HepG2 (cell line): ENCODE measurements around the gene TSGA10IP. TPM values are rescaled to one million over a fixed set of nuclear protein-coding genes. Genes with fewer than 3 reads are reported as not detected.

Experiments
- ATAD3A ChIP-seq: sonication (generic); formaldehyde crosslinking; IDR thresholded peaks from 2 replicates; pipeline ENCODE4 v1.4.0; 2020; ENCODE audit warnings: missing genetic modification reagents
- CBFB ChIP-seq: sonication (generic); formaldehyde crosslinking; IDR thresholded peaks from 2 replicates; pipeline ENCODE4 v1.4.0; 2020; ENCODE audit warnings: missing genetic modification reagents
- CEBPG ChIP-seq: IDR thresholded peaks from 2 replicates; pipeline ENCODE4 v1.6.1; 2016
- FOXA3 ChIP-seq: IDR thresholded peaks from 2 replicates; pipeline ENCODE4 v1.6.1; 2016; ENCODE audit warnings: missing genetic modification reagents, missing compliant biosample characterization
- IKZF4 ChIP-seq: sonication (generic); formaldehyde crosslinking; IDR thresholded peaks from 2 replicates; pipeline ENCODE4 v1.5.1; 2020; ENCODE audit warnings: borderline replicate concordance, mild to moderate bottlenecking, low read depth, missing genetic modification reagents; ENCODE audit errors: not compliant biosample characterization
- MBD4 ChIP-seq: IDR thresholded peaks from 2 replicates; pipeline ENCODE4 v1.6.1; 2012; ENCODE audit warnings: low read length, inconsistent platforms, borderline replicate concordance
- MLLT10 ChIP-seq: sonication (generic); formaldehyde crosslinking; IDR thresholded peaks from 2 replicates; pipeline ENCODE4 v1.4.0; 2020; ENCODE audit warnings: missing genetic modification reagents
- NCOR1 ChIP-seq: fragments of 200-600 bp; sonication (generic); IDR thresholded peaks from 2 replicates; pipeline ENCODE4 v1.7.0; 2017; ENCODE audit warnings: antibody characterized with exemption, low read length, borderline replicate concordance
- PHF8 ChIP-seq: sonication (generic); formaldehyde crosslinking; IDR thresholded peaks from 2 replicates; pipeline ENCODE4 v1.5.0; 2020; ENCODE audit warnings: missing genetic modification reagents
- SCMH1 ChIP-seq: sonication (generic); formaldehyde crosslinking; IDR thresholded peaks from 2 replicates; pipeline ENCODE4 v1.9.0; 2021; ENCODE audit warnings: missing genetic modification reagents, mild to moderate bottlenecking, borderline replicate concordance
- SP5 ChIP-seq: IDR thresholded peaks from 2 replicates; pipeline ENCODE4 v1.6.1; 2016; ENCODE audit warnings: low read depth, borderline replicate concordance
- TAF15 ChIP-seq: fragments of 200-400 bp; formaldehyde crosslinking; IDR thresholded peaks from one replicate; pipeline ENCODE4 v1.6.1; 2018; ENCODE audit warnings: mild to moderate bottlenecking, low read depth, low read length; ENCODE audit not compliant: poor library complexity, severe bottlenecking
- TCF7 ChIP-seq: sonication (generic); IDR thresholded peaks from 2 replicates; pipeline ENCODE4 v1.6.1; 2016; ENCODE audit warnings: antibody characterized with exemption, low read depth
- ZC3H13 ChIP-seq: sonication (generic); formaldehyde crosslinking; IDR thresholded peaks from 2 replicates; pipeline ENCODE4 v1.8.1; 2023; ENCODE audit warnings: mild to moderate bottlenecking, missing genetic modification reagents, moderate library complexity
- ZKSCAN5 ChIP-seq: sonication (generic); formaldehyde crosslinking; IDR thresholded peaks from 2 replicates; pipeline ENCODE4 v1.5.1; 2020; ENCODE audit warnings: mild to moderate bottlenecking, missing genetic modification reagents
- ZMAT5 ChIP-seq: sonication (generic); formaldehyde crosslinking; IDR thresholded peaks from 2 replicates; pipeline ENCODE4 v1.5.0; 2020; ENCODE audit warnings: mild to moderate bottlenecking, low read depth, missing genetic modification reagents, borderline replicate concordance
- ZNF276 ChIP-seq: sonication (generic); formaldehyde crosslinking; IDR thresholded peaks from 2 replicates; pipeline ENCODE4 v1.4.0; 2020; ENCODE audit warnings: mild to moderate bottlenecking, low read depth, missing genetic modification reagents
- ZNF546 ChIP-seq: sonication (generic); formaldehyde crosslinking; conservative IDR thresholded peaks from 2 replicates; pipeline ENCODE4 v1.8.1; 2023; ENCODE audit warnings: mild to moderate bottlenecking, missing genetic modification reagents
- ZNF564 ChIP-seq: sonication (generic); formaldehyde crosslinking; IDR thresholded peaks from 2 replicates; pipeline ENCODE4 v1.8.1; 2023; ENCODE audit warnings: mild to moderate bottlenecking, missing genetic modification reagents
- ZNF619 ChIP-seq: sonication (generic); formaldehyde crosslinking; IDR thresholded peaks from 2 replicates; pipeline ENCODE4 v1.4.0; 2020; ENCODE audit warnings: mild to moderate bottlenecking, missing genetic modification reagents
- ZNF670 ChIP-seq: sonication (generic); formaldehyde crosslinking; IDR thresholded peaks from 2 replicates; pipeline ENCODE4 v1.8.0; 2022; ENCODE audit warnings: mild to moderate bottlenecking, missing genetic modification reagents, borderline replicate concordance
- ZNF781 ChIP-seq: sonication (generic); formaldehyde crosslinking; IDR thresholded peaks from 2 replicates; pipeline ENCODE4 v1.5.1; 2020; ENCODE audit warnings: borderline replicate concordance, mild to moderate bottlenecking, missing genetic modification reagents; ENCODE audit errors: not compliant biosample characterization
- ZSCAN30 ChIP-seq: sonication (generic); formaldehyde crosslinking; IDR thresholded peaks from 2 replicates; pipeline ENCODE4 v1.5.0; 2020; ENCODE audit warnings: mild to moderate bottlenecking, missing genetic modification reagents
- polyA plus RNA-seq, 8 experiments: library from polyadenylated mRNA; depleted of rRNA in 3 of 8; stranded (reverse) in 7 of 8; unstranded in 1 of 8; fragments of >200 nt; fragmentation: Illumina TruSeq in 4 of 8; extraction: Trizol in 4 of 8; gene quantifications; 2 replicates each; pipeline versions ENCODE4 v1.2.1 to v1.2.3, GENCODE V29; 2011 to 2016; ENCODE audit warnings: low read depth in 4 of 8, missing spikeins in 1 of 8, mixed read lengths in 1 of 8; ENCODE audit not compliant: insufficient read depth in 1 of 8
- total RNA-seq, 5 experiments: library from RNA; depleted of rRNA; stranded (reverse); fragments of >200 nt; fragmentation: Illumina TruSeq; extraction: Trizol; gene quantifications; 2 replicates each; pipeline ENCODE4 v1.2.3, GENCODE V29; 2016; ENCODE audit warnings: low read depth in 1 of 5
- TF ChIP-seq, protein P1 (sequence below): sonication (generic); formaldehyde crosslinking; IDR thresholded peaks from 2 replicates; pipeline ENCODE4 v1.5.0; 2020; ENCODE audit warnings: mild to moderate bottlenecking, missing genetic modification reagents
- TF ChIP-seq, protein P2 (sequence below): sonication (generic); formaldehyde crosslinking; IDR thresholded peaks from 2 replicates; pipeline ENCODE4 v1.8.0; 2022; ENCODE audit warnings: mild to moderate bottlenecking, missing genetic modification reagents, moderate library complexity

TSGA10IP gene
- total and polyA plus RNA-seq, 2 of the 13 experiments (the other 11 are each of a cell fraction or from before 2014, with no cell fraction given), result not detected

- TF ChIP-seq ZNF546, result peak; percentile 90; the same call in 1 of the 2 replicates
- TF ChIP-seq ZNF670, result 0 out of 2 replicates have a peak, but pooled peaks have one; percentile 63
- TF ChIP-seq ZNF276 (CRISPR knock-in tag), result 0 out of 2 replicates have a peak, but pooled peaks have one; percentile 81
- TF ChIP-seq PHF8, result peak; percentile 93
- peak; percentile 70; the same call in 1 of the 2 replicates for TF ChIP-seq NCOR1
- no peak for TF ChIP-seq ZMAT5 (CRISPR knock-in tag)
- no peak for TF ChIP-seq ZSCAN30 (CRISPR knock-in tag)
- peak; percentile 56 for TF ChIP-seq CEBPG (CRISPR knock-in tag)
- TF ChIP-seq ZNF564 (CRISPR knock-in tag), result peak; percentile 78; the same call in 1 of the 2 replicates
- TF ChIP-seq ZC3H13 (CRISPR knock-in tag), result no peak
- TF ChIP-seq ZNF781 (CRISPR knock-in tag), result peak; percentile 87
- TF ChIP-seq SCMH1 (CRISPR knock-in tag), result no peak
- TF ChIP-seq, protein P1, sequence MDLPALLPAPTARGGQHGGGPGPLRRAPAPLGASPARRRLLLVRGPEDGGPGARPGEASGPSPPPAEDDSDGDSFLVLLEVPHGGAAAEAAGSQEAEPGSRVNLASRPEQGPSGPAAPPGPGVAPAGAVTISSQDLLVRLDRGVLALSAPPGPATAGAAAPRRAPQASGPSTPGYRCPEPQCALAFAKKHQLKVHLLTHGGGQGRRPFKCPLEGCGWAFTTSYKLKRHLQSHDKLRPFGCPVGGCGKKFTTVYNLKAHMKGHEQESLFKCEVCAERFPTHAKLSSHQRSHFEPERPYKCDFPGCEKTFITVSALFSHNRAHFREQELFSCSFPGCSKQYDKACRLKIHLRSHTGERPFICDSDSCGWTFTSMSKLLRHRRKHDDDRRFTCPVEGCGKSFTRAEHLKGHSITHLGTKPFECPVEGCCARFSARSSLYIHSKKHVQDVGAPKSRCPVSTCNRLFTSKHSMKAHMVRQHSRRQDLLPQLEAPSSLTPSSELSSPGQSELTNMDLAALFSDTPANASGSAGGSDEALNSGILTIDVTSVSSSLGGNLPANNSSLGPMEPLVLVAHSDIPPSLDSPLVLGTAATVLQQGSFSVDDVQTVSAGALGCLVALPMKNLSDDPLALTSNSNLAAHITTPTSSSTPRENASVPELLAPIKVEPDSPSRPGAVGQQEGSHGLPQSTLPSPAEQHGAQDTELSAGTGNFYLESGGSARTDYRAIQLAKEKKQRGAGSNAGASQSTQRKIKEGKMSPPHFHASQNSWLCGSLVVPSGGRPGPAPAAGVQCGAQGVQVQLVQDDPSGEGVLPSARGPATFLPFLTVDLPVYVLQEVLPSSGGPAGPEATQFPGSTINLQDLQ (CRISPR knock-in tag), result peak; percentile 73; the same call in 1 of the 2 replicates
- TF ChIP-seq CBFB, result peak; percentile 89
- TF ChIP-seq IKZF4 (CRISPR knock-in tag), result peak; percentile 38
- TF ChIP-seq ATAD3A (CRISPR knock-in tag), result no peak
- TF ChIP-seq SP5 (CRISPR knock-in tag), result peak; percentile 87
- TF ChIP-seq TCF7, result peak; percentile 6; the same call in 1 of the 2 replicates
- peak; percentile 56 for TF ChIP-seq FOXA3 (CRISPR knock-in tag)
- TF ChIP-seq MBD4, result no peak
- no peak for TF ChIP-seq MLLT10
- no peak for TF ChIP-seq TAF15
- TF ChIP-seq, protein P2, sequence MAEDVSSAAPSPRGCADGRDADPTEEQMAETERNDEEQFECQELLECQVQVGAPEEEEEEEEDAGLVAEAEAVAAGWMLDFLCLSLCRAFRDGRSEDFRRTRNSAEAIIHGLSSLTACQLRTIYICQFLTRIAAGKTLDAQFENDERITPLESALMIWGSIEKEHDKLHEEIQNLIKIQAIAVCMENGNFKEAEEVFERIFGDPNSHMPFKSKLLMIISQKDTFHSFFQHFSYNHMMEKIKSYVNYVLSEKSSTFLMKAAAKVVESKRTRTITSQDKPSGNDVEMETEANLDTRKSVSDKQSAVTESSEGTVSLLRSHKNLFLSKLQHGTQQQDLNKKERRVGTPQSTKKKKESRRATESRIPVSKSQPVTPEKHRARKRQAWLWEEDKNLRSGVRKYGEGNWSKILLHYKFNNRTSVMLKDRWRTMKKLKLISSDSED (CRISPR knock-in tag), result no peak
- TF ChIP-seq ZKSCAN5 (CRISPR knock-in tag), result no peak
- TF ChIP-seq ZNF619 (CRISPR knock-in tag), result peak; percentile 67
Measured at GRCh38 chr11:66001942-66002647, 56.8 kb downstream of the TSGA10IP start, which contains the start of the genes BANF1 and EIF1AD (continued).
